Transverse colon (tissue), 4 donors: ENCODE data around the gene UBE2O. TPM values are rescaled to one million over a fixed set of nuclear protein-coding genes. Genes with fewer than 3 reads are reported as not detected.
A peak's percentile ranks its signal among the peaks of the same experiment; 100 is the strongest.

ENCODE experiments used
- DNase-seq: peaks from one replicate; pipeline ENCODE4 v3.0.0-alpha.2; 2019
- H3K27ac ChIP-seq, 4 donors: fragments of 200-600 bp; sonication (generic); 2 replicates each; pipeline ENCODE4 v1.5.1; 2016 to 2018; ENCODE audit warnings: inconsistent platforms in 4 of 4
- H3K27me3 ChIP-seq: fragments of 200-600 bp; sonication (generic); 2 replicates; pipeline ENCODE4 v1.5.1; 2017; ENCODE audit warnings: inconsistent platforms
- H3K36me3 ChIP-seq, 4 donors: fragments of 200-600 bp; sonication (generic); 2 replicates each; pipeline ENCODE4 v1.5.1; 2017 to 2019; ENCODE audit warnings: inconsistent platforms in 4 of 4
- H3K4me1 ChIP-seq, 4 donors: fragments of 200-600 bp; sonication (generic); 2 replicates each; pipeline ENCODE4 v1.5.1; 2017 to 2020; ENCODE audit warnings: inconsistent platforms in 4 of 4
- H3K4me3 ChIP-seq, 4 donors: fragments of 200-600 bp; sonication (generic); 1 replicate in 1 of 4; 2 replicates in 3 of 4; pipeline versions ENCODE4 v1.5.1 to v1.6.1; 2017 to 2019; ENCODE audit warnings: inconsistent platforms in 4 of 4
- H3K9me3 ChIP-seq, 2 donors: fragments of 200-600 bp; sonication (generic); 2 replicates each; pipeline ENCODE4 v1.5.1; 2017 to 2019; ENCODE audit warnings: inconsistent platforms in 2 of 2
- CTCF ChIP-seq, 5 experiments: fragments of 200-600 bp in 3 of 5; fragments of 450-650 bp in 2 of 5; sonication (generic) in 3 of 5; IDR thresholded peaks; 1 replicate in 2 of 5; 2 replicates in 3 of 5; pipeline ENCODE4 v1.5.1; 2016 to 2017; ENCODE audit warnings: antibody characterized with exemption in 5 of 5, inconsistent platforms in 3 of 5, mild to moderate bottlenecking in 2 of 5, moderate library complexity in 1 of 5
- EP300 ChIP-seq: sonication (generic); formaldehyde crosslinking; IDR thresholded peaks from one replicate; pipeline ENCODE4 v1.6.1; 2017; ENCODE audit warnings: antibody characterized with exemption, low read depth
- POLR2A ChIP-seq: fragments of 450-650 bp; IDR thresholded peaks from one replicate; pipeline ENCODE4 v1.6.1; 2016; ENCODE audit warnings: antibody characterized with exemption, mild to moderate bottlenecking, moderate library complexity
- POLR2AphosphoS5 ChIP-seq, 3 donors: sonication (generic); formaldehyde crosslinking; IDR thresholded peaks; one replicate each; pipeline ENCODE4 v1.6.1; 2016; ENCODE audit warnings: antibody characterized with exemption in 3 of 3
- WGBS, 2 donors: methylation state at CpG; one replicate each; pipeline ENCODE4 v1.1.5; 2018; ENCODE audit warnings: low coverage in 1 of 2; 5-methylcytosine and 5-hydroxymethylcytosine counted together
- in situ Hi-C, 4 donors: fragments of 200-750 bp; cut with MboI; loops; one replicate each; pipeline versions ENCODE4 v1.15.0 to v1.15.1; 2017; ENCODE audit warnings: low sequenced_read_pairs in 3 of 4, low pct_ligation_motif_present in 1 of 4, low pct_unique_long_range_greater_than_20kb in 1 of 4
- intact Hi-C: fragments of 100-400 bp; cut with DNase I; formaldehyde crosslinking; loops from one replicate; pipeline ENCODE4 v1.15.1; 2023; ENCODE audit warnings: low total_unique reads
- total RNA-seq, 4 donors: library from RNA; depleted of rRNA; stranded (reverse); fragments of >200 nt; gene quantifications; one replicate each; pipeline ENCODE4 v1.1.0, GENCODE V29; 2016

The UBE2O gene
- total RNA-seq, 4 donors from 2014 or later, result 9.8 to 28.8 (median 15.9) TPM

DNA sequence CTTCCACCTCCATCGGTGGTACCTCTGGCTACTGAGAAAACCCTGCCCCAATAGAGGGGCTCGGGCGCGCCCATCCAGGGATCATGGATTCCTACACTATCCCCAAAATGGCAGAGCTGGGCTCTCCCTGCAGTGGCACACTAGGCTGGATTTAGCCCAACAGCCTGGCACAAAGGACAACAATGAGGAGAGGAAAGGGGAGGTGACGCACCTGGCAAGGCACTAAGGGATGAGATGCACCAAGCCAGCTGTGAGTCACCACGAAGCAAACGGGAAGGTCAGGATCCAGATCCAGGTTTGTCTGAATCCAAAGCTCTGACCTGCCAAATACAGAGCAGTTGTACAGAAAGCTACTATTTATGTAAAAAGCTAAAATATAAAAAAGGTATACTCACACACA is 18.1 kb downstream of the UBE2O start:
- H3K27ac ChIP-seq, result no peak overlapping the region
- no peak overlapping the region for H3K4me3 ChIP-seq
- TF ChIP-seq CTCF (IDR thresholded peaks at IDR 0.05) (no peak), EP300 (no peak), POLR2AphosphoS5 (IDR thresholded peaks at IDR 0.05) (no peak), POLR2A (no peak)
- intact Hi-C loops, result no loop called here
- H3K9me3 ChIP-seq, result no peaks in the 10 kb centered on the region
- H3K4me1 ChIP-seq, result no peaks in the 10 kb centered on the region
- H3K27me3 ChIP-seq, result no peaks in the 10 kb centered on the region
- in situ Hi-C loops, result no loop called here
- no peak for DNase-seq
- H3K36me3 ChIP-seq, result no peaks in the 10 kb centered on the region
- 85% methylated on average over 7 of the region's 7 CpGs; no CpG with 5 or more reads in 1 of the 2 donors for WGBS, 2 donors

- TF ChIP-seq EP300 (no peak), POLR2AphosphoS5 (IDR thresholded peaks at IDR 0.05) (no peak), POLR2A (no peak), CTCF (IDR thresholded peaks at IDR 0.05) (no peak)
- Histone ChIP-seq H3K36me3 (no peaks in the 10 kb centered on the region), H3K9me3 (no peaks in the 10 kb centered on the region), H3K27me3 (no peaks in the 10 kb centered on the region), H3K4me1 (no peaks in the 10 kb centered on the region), H3K4me3 (no peak overlapping the region), H3K27ac (no peak overlapping the region)
- in situ Hi-C loops (no loop called here), intact Hi-C loops (no loop called here)
- WGBS, 2 donors, result 95% methylated on average over 6 to 9 of the region's 9 CpGs
- no peak for DNase-seq
These were observed 19.3 kb downstream of the UBE2O start for GRCh38 chr17:76433693-76434092.

GRCh38 chr17:76432712-76433336 is 20.1 kb downstream of the UBE2O start:
- no peaks in the 10 kb centered on the region for H3K36me3 ChIP-seq
- in situ Hi-C loops (no loop called here), intact Hi-C loops (no loop called here)
- 77 to 92% methylated on average over 3 of the region's 3 CpGs for WGBS, 2 donors
- H3K4me3 ChIP-seq, result no peak overlapping the region
- H3K27me3 ChIP-seq, result no peaks in the 10 kb centered on the region
- TF ChIP-seq POLR2A (no peak), CTCF (IDR thresholded peaks at IDR 0.05) (peak in 3 of 5 experiments; percentile 19 to 41 (median 24))
- no peak overlapping the region for H3K27ac ChIP-seq
- DNase-seq, result no peak
- H3K4me1 ChIP-seq, result peaks cover 4 to 7% (median 6%) of the 10 kb centered on the region in 4 donors
- no peaks in the 10 kb centered on the region for H3K9me3 ChIP-seq

DNA sequence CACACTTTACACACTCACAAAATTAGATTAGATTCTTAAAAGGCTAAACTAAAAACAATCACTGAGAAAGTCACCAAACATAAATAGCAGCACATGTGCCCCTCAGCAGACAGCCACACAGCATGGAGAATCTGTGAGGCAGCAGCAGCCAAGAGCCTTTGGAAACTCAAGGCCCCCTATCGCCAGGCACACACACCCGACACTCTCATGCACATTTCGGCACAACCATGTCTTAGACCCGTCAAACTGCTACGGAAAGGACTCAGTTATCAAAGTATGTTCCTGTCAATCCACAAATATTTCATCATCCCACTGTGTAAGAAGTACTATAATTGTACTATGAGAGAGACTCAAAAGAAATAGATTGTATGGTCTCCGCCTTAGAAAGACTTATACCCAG is 20.9 kb downstream of the UBE2O start:
- TF ChIP-seq EP300 (no peak), POLR2A (no peak), CTCF (IDR thresholded peaks at IDR 0.05) (no peak), POLR2AphosphoS5 (IDR thresholded peaks at IDR 0.05) (no peak)
- intact Hi-C loops, result no loop called here
- Histone ChIP-seq H3K4me3 (no peak overlapping the region), H3K9me3 (no peaks in the 10 kb centered on the region), H3K4me1 (peaks cover 9 to 16% (median 12%) of the 10 kb centered on the region in 4 donors), H3K27ac (no peak overlapping the region), H3K27me3 (no peaks in the 10 kb centered on the region), H3K36me3 (no peaks in the 10 kb centered on the region)
- in situ Hi-C loops, result no loop called here
- 88 to 91% methylated on average over 6 of the region's 6 CpGs for WGBS, 2 donors
- DNase-seq, result no peak
